ENCODE measurements around the gene MFAP1. TPM values are rescaled to one million over a fixed set of nuclear protein-coding genes. Genes with fewer than 3 reads are reported as not detected.

The MFAP1 gene
- total and polyA plus RNA-seq, 2 experiments from 2014 or later, result 24.5 to 34.9 TPM

DNA sequence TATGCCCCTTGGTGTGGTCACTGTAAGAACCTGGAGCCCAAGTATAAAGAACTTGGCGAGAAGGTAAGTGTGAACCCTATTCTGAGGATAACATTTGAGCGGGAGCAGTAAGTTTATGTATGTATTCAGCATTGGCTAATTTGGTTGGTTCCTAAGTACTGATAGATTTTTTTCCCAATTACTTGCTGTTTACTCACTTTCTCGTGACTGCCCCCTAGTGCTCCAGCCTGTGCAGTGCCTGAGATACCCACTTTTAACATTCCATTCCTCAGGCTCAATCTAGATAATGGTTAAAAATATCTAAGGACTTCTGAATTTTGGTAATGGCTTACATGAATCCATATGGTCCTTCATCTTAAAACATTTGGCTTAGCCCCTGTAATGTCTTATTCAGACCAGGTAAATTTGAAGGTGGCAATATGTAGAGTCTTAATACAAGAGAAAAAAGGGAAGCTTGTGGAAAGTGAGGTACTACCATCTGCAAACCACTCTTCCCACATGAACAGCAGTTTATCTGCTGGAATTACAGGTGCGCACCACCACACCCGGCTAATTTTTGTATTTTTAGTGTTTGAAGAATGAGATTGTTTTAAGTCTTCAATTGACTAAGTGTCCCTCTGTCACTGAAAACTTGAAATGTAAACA lies 54.8 kb downstream of the MFAP1 start:
- peaks cover 41% of the 10 kb centered on the region for H4K20me1 ChIP-seq (replicated peaks; ENCODE audit: insufficient read depth)
- no peak overlapping the region for H2AFZ ChIP-seq
- H3K9me2 ChIP-seq (ENCODE audit: insufficient read depth), result no peaks in the 10 kb centered on the region
- H3F3A ChIP-seq (replicated peaks; ENCODE audit: low read depth), result peaks cover 66% of the 10 kb centered on the region
- H3K27me3 ChIP-seq (ENCODE audit: insufficient read depth), result no peaks in the 10 kb centered on the region
- H3K4me3 ChIP-seq, result no peak overlapping the region
- Mint-ChIP-seq H3K4me1 (peaks cover 5% of the 10 kb centered on the region; the same call in 2 of the 3 replicates), H3K27me3 (ENCODE audit: insufficient read depth, low read depth, poor library complexity) (peaks cover 3% of the 10 kb centered on the region), H3K4me3 (no peak overlapping the region), H3K27ac (no peak overlapping the region), H3K9me3 (no peaks in the 10 kb centered on the region), H3K36me3 (ENCODE audit: low read depth) (peaks cover 92% of the 10 kb centered on the region)
- no peak overlapping the region for H3K4me2 ChIP-seq
- TF ChIP-seq NANOG (IDR thresholded peaks at IDR 0.05; ENCODE audit: borderline replicate concordance), result no peak
- TF ChIP-seq CTCF (conservative IDR thresholded peaks at IDR 0.05; ENCODE audit: low read depth in 2 of 2), result peak; percentile 73 to 94
- peak; percentile 90 for DNase-seq (ENCODE audit: low spot score)
- peaks cover under 1% of the 10 kb centered on the region for H3K4me1 ChIP-seq (ENCODE audit: insufficient read depth)
- H3K27ac ChIP-seq (ENCODE audit: low read depth), result no peak overlapping the region
- ATAC-seq, result peak; percentile 86
- H3K79me2 ChIP-seq (replicated peaks; ENCODE audit: insufficient read depth), result no peaks in the 10 kb centered on the region
- H3K36me3 ChIP-seq (ENCODE audit: insufficient read depth), result peaks cover 76% of the 10 kb centered on the region

DNA sequence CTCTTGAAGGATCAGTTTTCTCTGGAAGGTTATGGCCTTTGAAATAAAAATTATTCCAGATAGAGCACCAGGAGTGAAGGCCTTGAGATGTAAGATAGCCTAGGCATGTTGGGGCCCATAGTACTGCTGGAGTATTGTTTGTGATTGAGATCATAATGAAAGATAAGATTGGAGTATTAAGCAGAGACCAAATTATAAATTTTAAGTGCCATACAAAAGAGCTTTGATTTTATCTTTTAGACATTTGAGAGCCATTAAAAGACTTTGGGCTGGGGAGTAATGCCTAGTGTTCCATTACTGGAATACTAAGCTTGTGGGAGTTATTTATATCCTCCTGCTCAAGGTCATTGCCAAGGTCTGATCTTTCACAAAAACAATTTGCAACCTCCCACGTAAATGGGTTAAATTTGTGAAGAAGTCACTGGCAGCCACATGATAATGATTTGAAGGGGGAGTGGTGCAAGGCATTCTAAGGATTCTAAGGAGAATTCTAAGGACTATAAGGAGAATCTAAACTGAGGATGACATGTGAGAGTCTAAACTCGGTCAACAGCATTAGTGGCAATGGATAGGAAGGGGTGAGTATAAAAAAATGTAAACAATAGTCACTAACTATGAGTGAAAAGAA lies 60.6 kb downstream of the MFAP1 start:
- TF ChIP-seq EZH2phosphoT487 (IDR thresholded peaks at IDR 0.05; ENCODE audit: unreplicated experiment) (no peak), ZNF462 (CRISPR knock-in tag; IDR thresholded peaks at IDR 0.05) (no peak), STAT1 (IDR thresholded peaks at IDR 0.05; ENCODE audit: unreplicated experiment) (no peak), ZNF331 (CRISPR knock-in tag; IDR thresholded peaks at IDR 0.05; ENCODE audit: low read depth) (no peak), NANOG (IDR thresholded peaks at IDR 0.05; ENCODE audit: borderline replicate concordance) (no peak), POLR2AphosphoS5 (IDR thresholded peaks at IDR 0.05; ENCODE audit: low read depth) (no peak), EZH2 (IDR thresholded peaks at IDR 0.05; ENCODE audit: low read depth, unreplicated experiment) (no peak)
- H3K27ac Mint-ChIP-seq, result no peak overlapping the region
- H3K4me1 Mint-ChIP-seq, result no peaks in the 10 kb centered on the region
- DNase-seq (ENCODE audit: low spot score) (no peak), ATAC-seq (no peak)
- H3K36me3 Mint-ChIP-seq (ENCODE audit: low read depth), result peaks cover 93% of the 10 kb centered on the region
- peaks cover 15% of the 10 kb centered on the region; the same call in 1 of the 2 replicates for H3K79me2 ChIP-seq (replicated peaks; ENCODE audit: insufficient read depth)
- no peaks in the 10 kb centered on the region for H3K4me1 ChIP-seq (ENCODE audit: insufficient read depth)
- peaks cover 42% of the 10 kb centered on the region for H4K20me1 ChIP-seq (replicated peaks; ENCODE audit: insufficient read depth)
- peaks cover 90% of the 10 kb centered on the region for H3K36me3 ChIP-seq (ENCODE audit: insufficient read depth)
- H3K9me2 ChIP-seq (ENCODE audit: insufficient read depth), result no peaks in the 10 kb centered on the region
- H3K9me3 Mint-ChIP-seq, result no peaks in the 10 kb centered on the region
- no peak overlapping the region for H3K4me3 ChIP-seq
- no peak overlapping the region for H3K27ac ChIP-seq (ENCODE audit: low read depth)
- H3K4me3 Mint-ChIP-seq, result no peak overlapping the region
- no peak overlapping the region for H2AFZ ChIP-seq
- no peak overlapping the region for H3K4me2 ChIP-seq
- no peaks in the 10 kb centered on the region for H3K27me3 ChIP-seq (ENCODE audit: insufficient read depth)
- H3F3A ChIP-seq (replicated peaks; ENCODE audit: low read depth), result peaks cover 34% of the 10 kb centered on the region; the same call in 1 of the 2 replicates
- no peaks in the 10 kb centered on the region for H3K27me3 Mint-ChIP-seq (ENCODE audit: insufficient read depth, low read depth, poor library complexity)
